ENCODE data around the gene ADCY5.

DNA sequence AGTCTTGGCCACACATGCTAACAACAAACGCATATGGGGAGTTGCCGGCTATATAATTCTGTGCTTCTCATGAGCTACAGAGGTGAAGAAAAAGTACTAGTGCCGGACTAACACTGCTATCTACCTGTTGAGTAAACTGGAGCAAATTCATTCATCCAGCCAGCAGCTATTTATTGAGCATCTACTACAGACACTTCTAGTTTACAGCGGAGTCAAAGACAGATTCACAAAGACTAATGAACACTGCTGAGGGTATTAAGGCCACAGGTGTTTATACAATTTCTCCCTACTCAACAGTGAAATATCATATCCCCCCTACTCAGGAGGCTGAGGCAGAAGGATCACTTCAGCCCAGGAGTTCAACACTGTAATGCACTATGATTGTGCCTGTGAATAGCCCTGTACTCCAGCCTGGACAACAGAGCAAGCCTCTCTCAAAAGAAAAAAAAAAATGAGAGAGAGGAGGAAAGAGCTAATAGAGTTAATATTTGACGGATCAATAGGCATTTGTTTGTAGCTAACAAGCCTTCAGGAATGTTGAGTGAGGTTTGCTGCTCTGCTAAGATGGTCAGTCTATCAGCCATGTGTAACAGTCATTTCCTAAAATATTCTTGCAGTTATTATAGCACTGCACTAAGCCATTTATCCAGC lies 17.8 kb downstream of the ADCY5 start:
- TF ChIP-seq HDAC2 (IDR thresholded peaks at IDR 0.05) (no peak), RFX5 (IDR thresholded peaks at IDR 0.05) (no peak), CHD4 (IDR thresholded peaks at IDR 0.05; ENCODE audit: borderline replicate concordance) (no peak), ESRRA (IDR thresholded peaks at IDR 0.05; ENCODE audit: borderline replicate concordance, low read length) (no peak), POLR2AphosphoS2 (conservative IDR thresholded peaks at IDR 0.05; ENCODE audit: low read length) (no peak), MAZ (IDR thresholded peaks at IDR 0.05; ENCODE audit: borderline replicate concordance, low read depth, low read length) (no peak), NR3C1 (IDR thresholded peaks at IDR 0.05) (no peak), CBX2 (IDR thresholded peaks at IDR 0.05; ENCODE audit: borderline replicate concordance, low read depth) (no peak), POLR2A (IDR thresholded peaks at IDR 0.05; ENCODE audit: low read length) (no peak), NFE2L2 (conservative IDR thresholded peaks at IDR 0.05; ENCODE audit: low read length) (no peak), PHF8 (IDR thresholded peaks at IDR 0.05; ENCODE audit: borderline replicate concordance, low read depth) (no peak)
- TF ChIP-seq, protein P1, sequence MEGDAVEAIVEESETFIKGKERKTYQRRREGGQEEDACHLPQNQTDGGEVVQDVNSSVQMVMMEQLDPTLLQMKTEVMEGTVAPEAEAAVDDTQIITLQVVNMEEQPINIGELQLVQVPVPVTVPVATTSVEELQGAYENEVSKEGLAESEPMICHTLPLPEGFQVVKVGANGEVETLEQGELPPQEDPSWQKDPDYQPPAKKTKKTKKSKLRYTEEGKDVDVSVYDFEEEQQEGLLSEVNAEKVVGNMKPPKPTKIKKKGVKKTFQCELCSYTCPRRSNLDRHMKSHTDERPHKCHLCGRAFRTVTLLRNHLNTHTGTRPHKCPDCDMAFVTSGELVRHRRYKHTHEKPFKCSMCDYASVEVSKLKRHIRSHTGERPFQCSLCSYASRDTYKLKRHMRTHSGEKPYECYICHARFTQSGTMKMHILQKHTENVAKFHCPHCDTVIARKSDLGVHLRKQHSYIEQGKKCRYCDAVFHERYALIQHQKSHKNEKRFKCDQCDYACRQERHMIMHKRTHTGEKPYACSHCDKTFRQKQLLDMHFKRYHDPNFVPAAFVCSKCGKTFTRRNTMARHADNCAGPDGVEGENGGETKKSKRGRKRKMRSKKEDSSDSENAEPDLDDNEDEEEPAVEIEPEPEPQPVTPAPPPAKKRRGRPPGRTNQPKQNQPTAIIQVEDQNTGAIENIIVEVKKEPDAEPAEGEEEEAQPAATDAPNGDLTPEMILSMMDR (IDR thresholded peaks at IDR 0.05): no peak
- TF ChIP-seq, protein P2, sequence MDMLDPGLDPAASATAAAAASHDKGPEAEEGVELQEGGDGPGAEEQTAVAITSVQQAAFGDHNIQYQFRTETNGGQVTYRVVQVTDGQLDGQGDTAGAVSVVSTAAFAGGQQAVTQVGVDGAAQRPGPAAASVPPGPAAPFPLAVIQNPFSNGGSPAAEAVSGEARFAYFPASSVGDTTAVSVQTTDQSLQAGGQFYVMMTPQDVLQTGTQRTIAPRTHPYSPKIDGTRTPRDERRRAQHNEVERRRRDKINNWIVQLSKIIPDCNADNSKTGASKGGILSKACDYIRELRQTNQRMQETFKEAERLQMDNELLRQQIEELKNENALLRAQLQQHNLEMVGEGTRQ (IDR thresholded peaks at IDR 0.05): no peak
- TF ChIP-seq, protein P3, sequence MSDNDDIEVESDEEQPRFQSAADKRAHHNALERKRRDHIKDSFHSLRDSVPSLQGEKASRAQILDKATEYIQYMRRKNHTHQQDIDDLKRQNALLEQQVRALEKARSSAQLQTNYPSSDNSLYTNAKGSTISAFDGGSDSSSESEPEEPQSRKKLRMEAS (IDR thresholded peaks at IDR 0.05): no peak

Data from A549 (cell line).